NCI-H748 (cell line): Measurements from ENCODE around the gene PLCH2.

ENCODE experiments used
- DNase-seq: peaks from one replicate; lab custom pipeline; 2025; ENCODE audit not compliant: unreplicated experiment; lab: John Stamatoyannopoulos, UW

PLCH2 gene

DNA sequence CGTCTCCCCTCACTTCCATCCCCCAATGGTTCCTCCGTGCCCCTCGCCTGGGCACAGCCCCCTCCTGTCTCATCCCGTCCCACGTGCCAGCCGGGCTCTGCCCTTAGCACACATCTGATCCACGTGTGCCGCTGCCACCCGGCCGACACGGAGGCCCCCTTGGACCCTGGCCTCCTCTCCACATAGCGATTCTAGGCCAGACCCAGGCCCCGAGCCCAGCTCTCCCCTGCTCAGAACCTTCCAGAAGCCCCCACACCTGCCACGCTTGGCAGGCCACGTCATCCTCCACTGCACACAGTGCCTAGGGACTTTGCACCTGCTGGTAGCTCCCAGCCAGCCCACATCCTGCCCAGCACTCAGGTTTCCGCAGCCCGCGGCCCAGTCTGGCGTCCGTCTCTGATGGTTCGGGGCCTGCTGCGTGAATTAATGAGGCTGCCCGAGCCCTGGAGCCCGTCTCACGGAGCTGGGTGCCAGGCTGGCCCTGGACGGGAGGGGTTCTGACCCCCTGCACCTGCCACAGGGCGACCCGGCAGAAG, 20.1 kb downstream of the PLCH2 start:
- no peak for DNase-seq

GRCh38 chr1:2496746-2497145, 20.7 kb downstream of the PLCH2 start:
- DNase-seq, result no peak

GRCh38 chr1:2497891-2498290, 21.8 kb downstream of the PLCH2 start:
- no peak for DNase-seq

GRCh38 chr1:2498648-2499047, 22.6 kb downstream of the PLCH2 start:
- no peak for DNase-seq

DNA sequence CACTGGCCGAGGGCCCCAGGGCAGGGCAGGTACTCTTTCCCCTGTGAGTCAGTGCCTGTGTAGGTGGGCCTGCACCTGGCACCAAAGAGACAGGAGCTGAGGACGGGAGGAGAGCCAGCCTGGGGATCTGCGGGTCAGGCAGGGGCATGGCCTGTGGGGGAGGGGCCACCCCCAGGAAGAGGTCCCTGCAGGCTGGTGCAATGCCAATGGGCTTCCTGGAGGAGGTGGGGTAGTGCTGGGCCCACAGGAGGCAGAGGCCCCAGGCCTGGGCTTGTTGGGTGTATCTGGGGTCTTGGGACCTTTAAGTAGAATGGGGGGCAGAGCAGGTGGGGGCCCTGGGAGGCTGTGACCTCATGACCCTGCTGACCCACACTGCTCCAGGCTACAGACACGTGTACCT, 23.2 kb downstream of the PLCH2 start:
- no peak for DNase-seq

- DNase-seq, result no peak
Measured at GRCh38 chr1:2499986-2500596, 24.0 kb downstream of the PLCH2 start.

DNA sequence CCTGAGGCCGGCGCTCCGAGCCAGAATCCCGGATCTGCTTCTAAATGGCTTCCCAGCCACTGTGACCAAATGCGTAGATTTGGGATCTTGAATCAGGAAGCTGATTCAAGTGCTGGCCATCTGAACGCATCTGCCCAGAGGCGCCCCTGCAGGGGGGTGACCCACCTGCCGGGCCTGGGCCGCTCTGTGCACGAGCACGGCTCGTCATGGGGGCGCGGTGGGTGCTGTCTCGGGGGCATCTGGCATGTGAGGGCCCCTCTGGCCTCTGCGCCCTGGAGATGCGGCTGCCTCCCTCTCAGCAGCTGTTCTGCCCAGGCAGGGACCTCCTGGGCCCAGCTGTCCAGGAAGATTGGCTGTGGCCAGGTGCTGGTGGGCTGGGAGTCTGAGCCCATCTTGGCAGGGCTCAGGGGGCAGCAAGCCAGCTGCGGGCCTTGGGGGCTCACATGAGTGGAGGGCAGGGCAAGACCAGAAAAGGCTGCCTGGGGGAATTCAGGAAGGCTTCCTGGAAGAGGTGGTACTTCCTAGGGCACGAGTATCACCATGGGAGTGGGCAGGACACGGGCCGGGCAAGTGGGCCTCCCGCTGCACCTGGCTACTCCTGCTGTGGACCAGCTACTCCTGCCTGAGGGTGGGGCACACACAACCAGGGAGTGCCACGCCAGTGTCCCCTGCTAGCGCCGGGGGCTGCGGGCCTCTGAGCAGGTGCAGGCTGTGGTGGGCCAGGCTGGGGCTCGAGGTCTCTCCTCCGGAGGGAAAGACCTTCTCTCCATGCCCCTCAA, 25.1 kb downstream of the PLCH2 start:
- no peak for DNase-seq

GRCh38 chr1:2501820-2502119, 25.7 kb downstream of the PLCH2 start:
- DNase-seq, result no peak

DNA sequence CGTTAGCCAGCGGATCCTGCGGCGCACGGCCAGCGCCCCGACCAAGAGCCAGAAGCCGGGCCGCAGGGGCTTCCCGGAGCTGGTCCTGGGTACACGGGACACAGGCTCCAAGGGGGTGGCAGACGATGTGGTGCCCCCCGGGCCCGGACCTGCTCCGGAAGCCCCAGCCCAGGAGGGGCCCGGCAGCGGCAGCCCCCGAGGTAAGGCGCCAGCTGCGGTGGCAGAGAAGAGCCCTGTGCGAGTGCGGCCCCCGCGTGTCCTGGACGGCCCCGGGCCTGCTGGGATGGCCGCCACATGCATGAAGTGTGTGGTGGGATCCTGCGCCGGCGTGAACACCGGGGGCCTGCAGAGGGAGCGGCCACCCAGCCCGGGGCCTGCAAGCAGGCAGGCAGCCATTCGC, 26.1 kb downstream of the PLCH2 start:
- no peak for DNase-seq

DNA sequence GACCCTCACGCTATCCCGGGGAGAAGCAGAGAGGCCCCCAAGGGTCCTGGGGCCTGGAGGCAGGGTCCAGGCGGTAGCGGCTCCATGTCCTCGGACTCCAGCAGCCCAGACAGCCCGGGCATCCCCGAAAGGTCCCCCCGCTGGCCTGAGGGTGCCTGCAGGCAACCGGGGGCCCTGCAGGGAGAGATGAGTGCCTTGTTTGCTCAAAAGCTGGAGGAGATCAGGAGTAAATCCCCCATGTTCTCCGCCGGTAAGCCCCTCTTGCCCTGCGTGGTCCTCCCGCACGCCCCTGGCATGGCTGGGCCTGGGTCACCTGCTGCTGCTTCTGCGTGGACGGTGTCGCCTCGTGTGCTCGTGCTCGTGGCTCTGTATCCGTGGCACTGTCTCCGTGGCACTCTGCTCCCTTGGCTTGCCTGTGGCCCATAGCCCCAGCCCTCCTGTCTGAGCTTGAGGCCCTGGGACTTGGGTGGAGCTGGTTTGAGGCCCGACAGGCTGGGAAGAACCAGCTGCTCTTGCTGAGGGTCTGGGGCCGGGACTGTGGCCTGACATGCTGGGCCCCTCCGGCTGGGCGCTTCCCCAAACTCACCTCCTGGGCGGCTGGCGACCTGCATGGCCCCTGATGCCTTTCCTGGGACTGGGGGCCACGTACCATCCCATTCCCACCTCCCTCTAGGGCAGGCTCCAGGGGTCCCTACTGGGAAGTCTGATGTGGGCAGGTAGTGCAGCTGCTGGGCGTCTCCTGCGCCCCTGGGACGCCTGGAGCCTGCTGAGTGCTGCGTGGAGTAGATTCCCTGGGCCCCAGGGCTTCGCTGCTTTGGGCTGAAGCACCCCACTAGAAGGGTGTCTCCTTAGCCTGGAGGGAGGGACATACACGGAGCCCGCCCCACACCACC, 26.8 kb downstream of the PLCH2 start:
- DNase-seq, result no peak

GRCh38 chr1:2503554-2504224, 27.6 kb downstream of the PLCH2 start:
- DNase-seq, result no peak

GRCh38 chr1:2504225-2504948, 28.3 kb downstream of the PLCH2 start:
- DNase-seq, result no peak

GRCh38 chr1:2504949-2505272, 28.8 kb downstream of the PLCH2 start:
- no peak for DNase-seq

DNA sequence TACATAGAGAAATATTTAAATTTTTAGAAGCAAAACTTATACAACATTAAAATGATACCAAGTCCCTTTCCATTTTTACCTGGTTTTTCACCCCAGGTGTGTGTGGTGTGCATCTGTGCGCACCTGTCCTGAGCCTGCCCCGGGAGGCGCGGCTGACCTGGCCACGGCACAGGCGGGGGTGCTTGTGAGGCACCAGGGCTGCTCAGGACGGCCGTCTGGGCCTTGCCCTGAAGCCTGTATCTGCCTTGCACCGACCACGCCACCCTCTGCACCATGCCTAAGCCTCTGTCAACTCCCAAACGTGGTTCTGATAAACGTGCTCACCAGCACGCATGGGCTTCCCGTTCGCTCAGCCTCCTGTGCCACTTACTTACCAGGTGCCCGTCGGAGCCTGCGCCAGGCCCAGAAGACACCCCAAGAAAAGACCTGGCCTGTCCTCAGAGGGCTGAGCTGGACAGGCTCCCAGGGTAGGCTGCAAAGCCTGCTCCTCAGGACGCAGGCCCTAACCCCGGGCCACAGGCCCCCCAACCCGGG, 29.4 kb downstream of the PLCH2 start:
- DNase-seq, result no peak

DNA sequence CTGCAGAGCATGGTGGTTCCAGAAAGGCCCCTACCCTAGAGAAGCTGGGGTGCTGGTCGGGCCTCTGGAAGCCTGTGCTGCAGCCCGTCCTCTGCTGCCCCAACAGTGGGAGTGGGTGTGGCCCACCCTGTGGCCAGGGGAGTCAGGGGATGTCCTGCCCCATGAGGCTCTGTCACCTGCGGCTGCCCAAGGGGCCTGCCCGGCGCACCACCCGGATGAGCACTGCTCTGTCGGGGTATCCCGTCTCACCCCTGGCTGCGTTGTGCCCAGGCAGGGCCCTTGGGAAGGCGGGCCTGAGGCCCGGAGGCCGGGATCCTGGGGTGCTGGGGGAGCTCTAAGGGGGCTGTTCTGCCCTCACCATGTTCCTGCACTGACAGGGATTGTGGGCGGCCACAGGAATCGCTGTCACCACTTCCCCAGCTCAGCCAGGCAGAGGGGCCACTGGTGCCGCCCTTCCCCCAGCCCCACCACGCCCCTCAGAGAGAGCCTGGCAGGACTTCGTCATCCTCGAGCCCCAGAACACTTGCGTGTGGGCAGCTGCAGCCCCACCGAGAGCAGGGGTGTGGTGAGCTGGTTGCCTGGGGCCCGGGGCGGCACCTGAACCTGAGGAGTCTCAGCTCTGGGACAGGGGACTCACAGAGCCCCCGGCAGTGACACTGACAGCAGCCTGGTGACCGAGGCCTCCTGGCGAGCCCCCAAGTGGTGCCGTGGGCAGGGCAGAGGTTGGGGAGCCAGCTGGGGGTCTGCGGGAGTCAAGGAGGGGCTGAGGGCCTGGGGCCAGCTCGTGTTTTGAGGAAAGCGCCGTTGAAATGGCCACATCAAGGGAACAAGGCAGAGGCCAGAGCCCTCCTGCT, 30.1 kb downstream of the PLCH2 start:
- no peak for DNase-seq

- DNase-seq, result no peak
Measured at GRCh38 chr1:2506901-2507565, 30.9 kb downstream of the PLCH2 start.

- DNase-seq, result no peak
Measured at GRCh38 chr1:2507744-2508155, 31.7 kb downstream of the PLCH2 start.

DNA sequence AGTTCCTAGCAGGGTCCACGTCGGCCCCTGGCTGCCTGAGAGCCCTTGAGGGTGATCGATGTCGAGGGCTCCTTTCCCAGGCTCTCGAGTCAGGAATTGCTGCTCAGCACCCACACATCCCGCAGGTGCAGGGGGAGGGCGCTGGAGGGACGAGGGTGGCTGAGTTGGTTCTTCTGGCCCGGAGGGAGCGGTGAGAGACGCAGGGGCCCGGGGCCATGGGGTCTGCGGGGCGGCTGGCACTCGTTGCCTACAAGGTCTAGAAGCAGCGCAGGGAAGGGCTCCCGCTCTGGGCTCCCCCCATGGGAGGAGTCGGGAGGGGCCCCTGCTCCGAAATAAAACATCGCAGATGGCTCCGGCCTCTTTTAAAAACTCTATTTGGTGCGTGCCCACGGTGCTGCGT, 32.1 kb downstream of the PLCH2 start:
- no peak for DNase-seq

- DNase-seq, result no peak
Measured at GRCh38 chr1:2508751-2509150, 32.7 kb downstream of the PLCH2 start.
